GM18508 (cell line): Measurements from ENCODE around the gene AMOTL1.

Experiments used
- ATAC-seq: cut with Tn5 transposase; IDR thresholded peaks from one replicate; pipeline ENCODE4 v1.9.1; 2021; ENCODE audit warnings: moderate number of reproducible peaks; ENCODE audit not compliant: insufficient read depth, unreplicated experiment

The AMOTL1 gene

DNA sequence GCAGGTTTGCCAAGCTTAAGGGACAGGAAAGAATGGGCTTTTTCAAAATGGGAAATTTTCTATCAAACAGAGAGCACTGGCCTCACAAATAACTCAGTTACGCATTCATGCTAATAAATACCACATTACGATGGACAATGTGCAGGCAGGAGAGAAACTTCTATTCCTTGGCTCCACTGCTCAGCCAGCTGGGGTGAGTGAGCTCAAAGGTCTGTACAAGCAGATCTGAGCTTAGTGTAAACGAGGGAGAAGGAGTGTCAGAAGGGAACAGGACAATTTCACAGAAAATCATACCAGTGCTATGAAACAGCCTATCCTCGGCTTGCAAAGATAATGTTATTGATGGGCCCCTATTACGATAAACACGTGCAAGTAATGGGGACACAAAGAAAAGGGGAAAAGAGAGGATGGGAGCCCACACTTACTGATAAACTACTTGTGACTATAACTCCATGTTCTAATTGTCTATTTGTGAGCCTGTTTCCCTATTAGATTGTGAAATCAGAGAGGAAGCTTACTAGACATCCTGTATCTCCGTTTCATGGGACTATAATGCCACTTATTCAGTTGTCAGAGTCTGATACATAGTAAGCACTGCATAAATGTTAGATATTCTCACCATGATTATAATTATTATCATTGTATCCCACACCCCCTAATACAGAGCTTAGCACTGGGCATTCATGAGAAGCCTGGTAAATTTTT is 46.3 kb downstream of the AMOTL1 start:
- ATAC-seq: no peak

DNA sequence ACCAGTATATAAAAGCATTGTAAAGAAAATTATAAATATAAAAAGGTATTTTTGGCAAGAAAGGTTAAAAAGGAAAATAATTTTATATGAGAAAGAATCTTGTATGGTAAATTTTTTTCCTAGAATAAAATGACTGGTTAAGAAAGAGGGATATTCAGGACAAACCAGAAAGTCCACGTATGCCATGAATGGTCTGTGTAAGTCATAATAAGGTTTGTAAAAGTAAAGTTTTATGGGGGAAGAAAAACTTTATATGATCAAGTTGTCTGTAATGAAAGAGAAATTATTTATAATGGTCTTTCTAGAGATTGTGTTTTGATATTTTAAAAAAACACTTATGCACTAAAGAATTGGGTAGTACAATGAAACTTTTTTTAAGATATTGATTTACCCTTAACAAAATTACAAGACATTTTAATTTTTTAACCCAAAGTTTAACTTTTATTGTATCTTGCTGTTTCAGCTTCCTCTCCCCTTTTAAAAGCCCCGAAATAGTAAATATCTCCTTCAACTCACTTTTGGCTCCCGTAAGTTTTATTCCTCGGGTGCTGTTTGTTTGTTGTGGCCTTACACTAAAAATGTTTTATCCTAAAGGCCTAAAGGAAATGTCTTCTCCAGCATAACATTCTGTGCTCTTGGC is 47.7 kb downstream of the AMOTL1 start:
- ATAC-seq: no peak

DNA sequence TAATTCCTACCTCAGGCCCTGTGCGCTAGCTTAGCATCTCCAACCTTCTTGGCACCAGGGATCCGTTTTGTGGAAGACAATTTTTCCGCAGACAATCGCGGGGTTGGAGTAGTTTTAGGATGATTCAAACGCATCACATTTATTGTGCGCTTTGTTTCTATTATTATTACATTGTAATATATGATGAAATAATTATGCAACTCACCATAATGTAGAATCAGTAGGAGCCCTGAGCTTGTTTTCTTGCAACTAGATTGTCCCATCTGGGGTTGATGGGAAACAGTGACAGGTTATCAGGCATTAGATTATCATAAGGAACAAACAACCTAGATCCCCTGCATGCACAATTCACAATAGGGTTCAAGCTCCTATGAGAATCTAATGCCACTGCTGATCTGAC is 52.3 kb downstream of the AMOTL1 start:
- ATAC-seq: no peak

DNA sequence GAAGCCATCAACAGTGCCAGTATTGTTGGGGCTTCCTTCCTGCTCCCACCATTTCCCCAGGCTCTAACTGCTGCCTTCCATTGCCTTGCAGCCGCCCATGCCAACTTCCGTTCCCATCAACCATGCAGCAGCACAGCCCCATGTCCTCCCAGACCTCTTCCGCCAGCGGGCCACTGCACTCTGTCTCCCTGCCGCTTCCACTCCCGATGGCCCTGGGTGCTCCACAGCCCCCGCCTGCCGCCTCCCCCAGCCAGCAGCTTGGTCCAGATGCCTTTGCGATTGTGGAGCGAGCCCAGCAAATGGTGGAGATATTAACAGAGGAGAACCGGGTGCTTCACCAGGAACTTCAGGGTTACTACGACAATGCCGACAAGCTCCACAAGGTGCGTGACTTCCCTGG is 53.3 kb downstream of the AMOTL1 start:
- no peak for ATAC-seq

DNA sequence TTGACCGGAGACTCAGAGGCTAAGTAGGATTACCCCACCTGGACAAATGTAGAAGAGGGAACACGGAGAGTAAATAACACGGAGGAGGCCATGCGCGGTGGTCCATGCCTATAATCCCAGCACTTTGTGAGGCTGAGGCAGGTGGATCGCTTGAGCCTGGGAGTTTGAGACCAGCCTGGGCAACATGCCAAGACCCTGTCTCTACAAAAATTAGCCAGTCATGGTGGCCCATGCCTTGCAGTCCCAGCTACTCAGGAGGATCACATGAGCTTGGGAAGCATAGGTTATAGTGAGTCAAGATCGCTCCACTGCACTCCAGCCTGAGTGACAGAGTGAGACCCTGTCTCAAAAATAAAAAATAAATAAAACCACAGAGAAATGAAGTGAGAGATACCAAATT is 53.9 kb downstream of the AMOTL1 start:
- no peak for ATAC-seq

DNA sequence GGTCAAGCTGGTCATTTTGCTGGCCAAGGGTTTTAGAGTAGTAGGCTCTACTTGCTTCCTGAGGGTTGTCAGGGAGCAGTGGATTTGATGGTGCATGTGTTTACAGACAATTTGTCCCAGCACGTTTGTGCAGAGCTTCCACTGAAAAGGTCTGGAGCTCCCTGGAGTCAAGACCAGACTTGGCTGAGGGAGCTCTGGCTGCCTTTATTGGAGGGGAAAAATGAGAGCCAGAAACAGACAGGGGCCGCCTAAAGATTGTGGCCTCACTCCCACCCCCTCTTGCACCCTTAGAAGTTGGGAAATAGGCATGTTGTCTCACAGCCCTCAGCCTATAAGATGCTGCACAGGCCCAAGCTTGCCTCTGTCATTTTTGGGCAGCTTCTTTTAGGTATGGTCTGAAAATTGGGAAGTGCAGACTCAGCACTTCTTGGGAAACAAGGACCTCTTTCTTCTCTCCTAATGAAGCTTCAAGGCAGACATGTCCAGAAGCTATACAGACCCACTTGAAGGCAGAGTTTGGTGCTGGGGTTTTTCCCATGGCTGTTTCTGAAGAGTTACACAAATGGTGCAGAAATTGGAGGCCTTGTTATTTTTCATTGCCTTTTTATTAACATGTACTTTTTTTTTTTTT is 55.1 kb downstream of the AMOTL1 start:
- ATAC-seq: no peak

DNA sequence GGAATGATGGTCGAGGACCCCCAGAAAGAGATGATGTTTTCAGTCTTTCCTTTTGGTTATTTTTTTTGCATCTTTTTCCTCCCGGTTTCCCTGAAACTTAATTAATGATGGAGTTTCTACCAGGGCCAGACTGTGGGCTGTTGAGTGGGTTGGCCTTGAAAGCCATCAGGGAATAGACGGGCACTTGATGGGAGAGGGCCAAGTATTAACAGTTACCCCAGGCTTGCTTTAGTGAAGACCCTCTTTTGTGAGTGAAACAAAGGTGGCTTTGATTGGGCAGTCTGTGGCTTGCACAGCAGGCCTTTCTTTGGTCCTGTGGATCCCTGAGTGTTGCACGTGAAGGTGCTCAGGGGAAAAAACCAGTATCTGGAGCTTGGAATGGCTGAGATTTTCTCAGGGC is 56.9 kb downstream of the AMOTL1 start:
- ATAC-seq: no peak

DNA sequence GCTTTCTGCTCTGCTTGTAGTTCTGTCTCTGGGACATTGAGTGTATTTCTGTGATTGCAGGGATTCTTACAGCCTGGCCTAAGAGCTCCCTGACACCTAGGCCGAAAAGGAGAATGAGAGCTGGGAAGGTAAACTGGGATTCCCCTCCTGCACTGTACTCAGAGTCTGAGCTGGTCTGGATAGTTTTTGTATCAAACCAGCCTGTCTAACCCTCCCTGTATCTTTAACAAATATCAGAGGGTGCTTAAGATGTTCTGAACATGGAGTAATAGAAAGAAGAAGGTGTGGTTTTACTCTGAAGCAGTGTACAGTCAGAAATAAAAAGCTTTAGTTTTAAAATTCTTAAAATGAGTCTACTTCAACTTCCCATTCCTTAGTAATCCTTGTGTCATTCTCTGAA is 57.3 kb downstream of the AMOTL1 start:
- no peak for ATAC-seq

DNA sequence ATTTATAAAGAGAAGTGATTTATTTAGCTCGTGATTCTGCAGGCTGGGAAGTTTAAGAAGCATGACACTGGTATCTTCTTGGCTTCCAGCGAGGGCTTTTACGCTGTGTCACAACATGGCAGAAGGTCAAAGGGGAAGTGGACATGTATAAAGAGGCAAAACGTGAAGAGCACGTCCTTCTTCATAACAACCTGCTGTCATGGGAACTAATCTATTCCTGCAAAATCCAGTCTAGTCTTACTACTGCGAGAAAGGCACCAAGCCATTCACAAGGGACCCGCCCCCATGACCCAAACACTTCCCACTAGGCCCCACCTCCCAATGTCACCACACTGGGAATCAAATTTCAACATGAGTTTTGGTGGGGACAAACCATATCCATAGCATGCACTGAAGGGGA is 58.3 kb downstream of the AMOTL1 start:
- no peak for ATAC-seq

DNA sequence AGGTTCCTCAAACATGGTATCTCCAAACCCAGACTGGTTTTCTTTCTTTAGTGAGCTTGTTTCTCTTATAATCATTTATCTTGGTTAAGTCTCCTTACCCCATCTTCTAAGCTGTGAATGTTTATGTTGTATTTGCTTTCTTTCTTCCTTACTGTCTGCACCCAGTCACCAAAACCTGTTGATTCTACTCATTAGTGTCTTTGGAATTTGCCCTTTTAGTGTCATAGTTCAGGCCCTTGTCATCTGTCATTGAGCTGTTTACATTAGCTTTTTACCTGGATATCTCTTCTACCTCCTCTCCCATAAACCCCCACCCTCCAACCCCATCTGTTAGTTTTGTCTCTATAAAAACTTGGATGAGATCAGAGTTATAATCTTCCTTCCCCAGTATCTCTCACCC is 59.9 kb downstream of the AMOTL1 start:
- ATAC-seq: no peak

DNA sequence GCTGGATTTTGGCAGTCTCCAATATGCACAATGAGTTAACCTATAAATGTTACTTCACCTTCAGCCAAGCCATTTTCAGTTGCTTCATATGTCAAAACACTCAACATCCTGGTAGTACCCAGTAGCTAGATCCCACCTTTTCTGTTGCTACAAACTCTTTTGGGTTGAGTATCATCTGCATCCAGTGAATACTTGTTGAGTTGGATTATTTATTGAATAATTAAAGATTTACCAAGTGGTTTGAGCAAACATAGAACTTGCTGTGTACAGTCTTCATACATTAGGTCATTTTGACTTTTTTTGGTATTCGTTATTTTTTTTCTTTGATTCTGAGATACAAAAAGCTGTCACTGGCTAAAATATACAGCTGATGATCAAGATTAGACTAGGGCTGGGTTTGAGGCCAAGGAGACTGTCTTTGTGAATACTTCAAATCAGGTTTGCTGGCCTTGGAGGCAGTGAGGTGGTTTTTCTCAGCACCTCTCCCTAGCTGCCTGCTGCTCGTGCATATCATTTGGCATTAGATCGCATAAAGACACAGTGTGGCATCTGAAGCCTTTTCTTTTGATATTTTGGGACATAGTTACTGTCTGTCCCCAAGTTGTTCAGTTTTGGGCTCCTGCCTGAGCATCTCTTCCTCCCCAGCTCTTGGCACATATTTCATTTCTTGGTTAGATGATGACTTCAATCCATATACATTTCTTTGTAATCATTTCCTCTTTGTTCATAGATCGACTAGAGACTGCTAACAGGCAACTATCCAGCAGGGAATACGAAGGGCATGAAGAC is 62.8 kb downstream of the AMOTL1 start:
- no peak for ATAC-seq

DNA sequence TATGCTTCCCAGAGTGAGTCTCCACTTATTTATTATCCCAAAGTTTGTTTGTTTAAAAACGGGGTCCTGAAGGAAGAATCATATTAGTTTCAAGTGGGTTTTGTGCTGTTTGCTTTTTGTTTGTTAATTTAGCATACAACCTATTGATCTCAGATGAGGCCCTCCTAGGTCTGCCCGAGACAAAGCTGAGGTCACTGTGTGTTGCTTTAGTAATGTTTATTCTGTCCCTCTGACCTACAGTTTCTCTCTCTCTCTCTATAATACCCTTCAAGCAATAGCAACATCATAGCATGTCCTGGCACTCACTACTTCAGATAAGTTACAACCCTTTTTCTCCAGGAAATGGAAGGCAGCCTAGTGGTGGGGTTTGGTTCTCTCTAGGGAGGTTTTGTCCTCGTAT is 63.4 kb downstream of the AMOTL1 start:
- no peak for ATAC-seq

DNA sequence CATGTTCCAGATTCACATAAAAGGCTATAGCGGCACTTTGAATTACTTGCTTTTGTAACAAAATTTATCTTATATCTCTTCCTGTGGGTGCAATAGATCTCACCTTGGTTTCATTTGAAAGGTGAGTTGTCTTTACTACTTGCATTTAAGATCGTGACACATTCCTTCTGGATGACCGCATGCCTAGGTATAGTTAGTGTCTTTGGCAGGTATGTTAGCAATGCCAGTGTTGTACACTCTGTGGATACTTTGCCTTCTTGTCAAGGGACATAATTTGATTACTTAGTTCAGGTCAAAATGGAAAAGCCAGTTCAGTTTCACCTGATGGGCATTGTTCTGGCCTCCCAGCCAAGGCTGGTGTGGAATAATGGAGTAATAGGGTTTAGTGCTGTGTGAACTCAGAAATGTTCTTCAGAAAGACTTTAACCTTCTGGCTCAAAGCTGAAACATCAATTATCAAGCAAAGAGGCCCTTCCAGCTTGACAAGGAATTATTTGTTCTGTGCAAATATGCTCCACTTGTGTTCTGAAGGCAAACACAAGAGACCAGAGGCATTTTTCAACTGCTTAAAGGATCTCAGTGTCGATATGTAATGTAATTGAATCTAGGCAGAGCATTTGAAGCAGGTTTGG is 64.6 kb downstream of the AMOTL1 start:
- ATAC-seq: no peak

DNA sequence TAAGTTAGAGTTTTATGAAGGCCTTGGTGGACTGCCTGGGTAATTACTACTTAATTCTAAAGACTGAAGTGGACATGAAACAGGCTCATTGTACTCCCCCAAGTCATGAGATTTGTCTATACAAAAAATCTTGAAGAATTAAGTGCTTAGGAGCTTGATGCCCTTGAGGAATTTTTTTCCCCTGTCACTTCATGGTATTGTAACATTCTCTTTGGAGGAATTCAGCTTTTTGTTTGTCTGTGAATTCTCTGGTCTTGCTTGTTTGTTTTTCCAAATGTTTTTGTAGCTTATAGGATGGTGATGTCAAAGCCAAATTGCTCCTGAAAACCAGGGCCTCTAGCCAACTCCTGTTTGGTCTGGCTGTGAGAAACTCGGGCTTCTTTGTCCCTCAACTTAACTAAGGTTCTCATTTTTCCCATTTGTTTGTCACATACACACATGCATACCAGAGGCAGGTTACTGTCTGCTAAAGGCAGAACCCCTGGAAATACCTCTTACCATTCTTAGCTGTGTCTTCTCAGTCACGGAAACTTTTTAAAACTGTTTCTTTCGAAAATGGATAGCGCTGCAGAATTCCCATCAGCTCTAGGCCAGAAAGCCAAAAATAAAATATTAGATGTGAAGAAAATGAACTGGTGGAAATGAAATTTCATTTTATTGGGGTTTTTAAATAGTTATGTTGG is 66.9 kb downstream of the AMOTL1 start:
- no peak for ATAC-seq

DNA sequence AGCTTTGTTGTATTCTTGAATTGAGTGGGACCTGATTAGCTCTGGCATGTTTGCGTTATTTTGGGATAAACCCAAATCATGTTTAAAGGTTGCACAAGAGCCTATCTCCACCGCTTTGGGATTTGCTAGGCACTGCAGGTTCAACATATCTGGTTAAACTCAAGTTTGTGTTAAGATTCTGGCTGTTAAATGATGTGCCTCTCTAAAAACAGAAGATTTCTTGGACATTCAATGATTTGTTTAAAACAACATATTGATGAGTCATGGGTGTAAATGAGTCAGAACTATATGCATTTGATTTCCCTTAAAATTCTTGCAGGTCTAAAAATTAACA is 67.4 kb downstream of the AMOTL1 start:
- ATAC-seq: no peak

DNA sequence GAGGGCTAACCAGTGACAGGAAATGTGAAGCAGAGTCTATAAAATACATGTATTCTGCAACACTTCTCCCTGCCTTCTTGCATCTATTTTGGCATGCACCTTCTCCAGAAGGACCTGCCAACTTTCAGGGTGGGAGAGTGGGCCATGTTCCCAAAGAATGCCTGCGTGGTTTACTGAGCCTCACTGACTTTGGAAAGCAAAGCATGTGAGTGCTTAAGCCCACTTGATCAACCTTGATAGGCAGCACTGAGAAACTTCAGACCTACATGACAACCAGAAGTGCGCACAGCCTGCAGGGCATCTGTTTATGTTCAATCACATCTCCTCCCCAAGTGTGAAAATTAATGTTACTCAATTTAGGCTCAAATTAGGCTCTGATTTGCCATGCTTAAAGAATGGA is 69.2 kb downstream of the AMOTL1 start:
- ATAC-seq: no peak

DNA sequence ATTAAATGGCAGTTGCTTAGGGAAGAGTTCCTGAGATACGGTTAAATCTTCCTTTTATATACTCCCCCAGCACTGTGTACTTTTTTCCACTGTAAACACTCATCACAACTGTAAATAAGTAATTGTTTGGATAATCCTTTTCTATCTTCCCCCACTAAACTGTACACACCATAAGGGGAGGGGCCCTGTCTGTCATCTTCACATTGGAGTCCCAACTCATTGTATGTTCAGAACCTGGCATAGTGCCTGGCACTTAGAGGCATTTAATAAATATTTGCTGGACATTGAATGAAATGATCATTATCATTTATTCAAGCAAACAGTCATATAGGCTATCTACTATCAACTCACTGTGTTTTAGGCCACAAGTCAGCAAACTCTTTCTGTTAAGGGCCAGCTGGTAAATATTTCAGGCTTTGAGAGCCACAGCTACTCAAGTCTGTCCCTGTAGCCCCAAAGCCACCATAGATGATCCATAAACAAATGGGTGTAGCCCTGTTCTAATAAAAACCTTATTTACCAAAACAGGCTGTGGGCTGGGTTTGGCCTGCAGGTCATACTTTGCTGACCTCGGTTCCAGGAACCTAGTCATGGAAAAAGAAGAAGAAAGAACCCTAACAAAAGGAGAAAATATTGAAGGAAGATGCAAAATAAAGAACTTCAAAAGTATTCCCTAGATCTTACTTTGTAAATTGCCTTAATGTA is 70.0 kb downstream of the AMOTL1 start:
- ATAC-seq: no peak

DNA sequence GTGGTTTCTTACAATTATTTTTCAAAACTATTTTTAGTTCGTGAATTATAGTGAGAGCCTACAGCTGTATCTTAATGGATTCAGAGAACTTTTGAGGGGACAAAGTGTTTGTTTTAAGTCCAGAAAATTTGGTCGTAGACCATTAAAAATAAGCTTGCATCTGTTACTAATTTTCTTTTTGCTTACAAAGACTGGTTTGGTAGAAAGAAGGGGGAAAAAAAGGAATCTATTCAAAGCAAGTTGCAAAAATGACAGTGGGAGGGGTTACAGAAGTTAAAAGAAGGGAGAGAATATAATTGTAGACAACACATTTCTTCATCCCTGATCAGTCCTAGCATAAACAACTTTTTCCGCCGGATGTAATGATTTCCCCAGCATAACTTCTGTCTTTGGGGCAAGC is 72.1 kb downstream of the AMOTL1 start:
- no peak for ATAC-seq

DNA sequence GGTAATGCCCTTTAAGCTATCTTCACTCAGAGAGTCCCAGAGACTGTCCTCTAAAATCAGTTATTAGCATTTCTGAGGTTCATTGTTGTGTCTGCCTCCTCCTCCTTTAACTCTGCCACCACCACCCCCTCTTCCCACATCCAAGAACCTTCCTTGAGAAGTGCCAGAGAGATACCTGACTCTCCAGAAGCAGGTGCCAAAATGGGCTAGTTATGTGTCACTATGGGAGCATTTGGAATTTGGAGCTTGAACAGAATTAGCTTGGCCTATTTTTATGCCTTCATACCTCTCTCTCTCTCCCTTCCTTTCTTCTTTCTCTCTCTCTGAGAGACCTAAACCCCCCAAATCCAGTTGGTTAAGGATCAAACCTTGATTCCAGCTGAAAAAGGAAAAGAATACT is 75.9 kb downstream of the AMOTL1 start:
- no peak for ATAC-seq

DNA sequence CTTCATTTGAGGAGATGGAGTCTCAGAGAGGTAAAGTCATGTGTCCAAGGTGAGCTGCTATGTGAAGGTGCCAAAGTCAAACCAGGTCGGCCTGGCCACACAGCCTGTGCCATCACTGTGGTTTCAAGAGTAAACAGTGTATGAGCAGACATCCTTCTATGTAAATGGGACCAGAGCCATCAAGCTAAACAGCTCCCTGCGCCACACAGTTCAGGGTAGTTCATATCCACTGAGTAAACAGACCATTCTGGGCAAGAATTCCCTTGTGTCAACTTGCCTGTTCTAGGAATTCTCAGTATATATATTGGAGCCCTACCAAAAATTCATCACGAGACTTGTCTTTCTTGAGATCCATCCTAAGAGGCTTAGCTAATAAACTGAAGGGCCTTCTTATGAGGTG is 77.5 kb downstream of the AMOTL1 start:
- ATAC-seq: no peak
